ENCODE measurements around the gene KMT2C.
A peak's percentile ranks its signal among the peaks of the same experiment; 100 is the strongest.
"Not testable (repeated sequence)": the region's sequence is repeated elsewhere in the genome, so short reads cannot be mapped to it uniquely, and the experiment has no call there.

Gene KMT2C

DNA sequence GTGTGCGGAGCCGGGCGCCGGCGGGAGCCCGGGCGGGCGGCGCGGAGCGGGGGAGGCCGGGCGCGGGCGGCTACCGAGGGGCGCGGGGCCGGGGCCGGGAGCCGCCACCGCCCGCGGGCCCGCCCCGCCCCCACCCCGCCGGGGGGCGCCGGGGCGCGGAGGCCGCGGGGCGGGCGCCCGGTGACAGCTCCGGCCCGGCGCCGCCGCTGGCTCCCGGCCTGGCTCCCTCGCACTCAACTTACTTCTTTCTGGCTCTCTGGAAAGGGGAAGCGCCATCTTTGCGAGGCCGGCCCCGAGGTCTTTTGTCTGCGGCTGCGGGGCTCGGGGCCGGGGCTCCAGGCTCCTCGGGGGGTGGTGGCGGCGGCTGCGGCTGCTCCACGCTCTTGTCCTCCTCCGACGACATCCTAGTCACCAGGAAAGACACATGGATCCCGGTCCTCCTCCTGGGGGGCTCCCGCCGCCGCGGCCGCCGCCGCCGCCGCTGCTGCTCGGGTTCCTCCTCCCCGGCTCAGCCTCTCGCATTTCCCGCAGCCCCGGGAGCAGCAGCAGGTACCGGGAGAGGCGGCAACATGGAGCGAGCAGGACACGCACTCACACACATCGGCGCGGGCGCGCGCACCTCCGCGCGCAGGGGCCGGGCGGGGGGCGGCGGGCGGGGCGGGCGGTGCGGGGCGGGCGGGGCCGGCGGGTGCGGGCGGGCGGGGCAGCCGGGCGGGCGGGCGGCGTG is at the start of gene KMT2C:
Gene KMT2C (minus strand): TSS at position 620 of the 727 bp plus-strand sequence. CDS start 217 bp downstream, at position 403.
- DNase-seq (ENCODE audit: low spot score) = peak; percentile 54

DNA sequence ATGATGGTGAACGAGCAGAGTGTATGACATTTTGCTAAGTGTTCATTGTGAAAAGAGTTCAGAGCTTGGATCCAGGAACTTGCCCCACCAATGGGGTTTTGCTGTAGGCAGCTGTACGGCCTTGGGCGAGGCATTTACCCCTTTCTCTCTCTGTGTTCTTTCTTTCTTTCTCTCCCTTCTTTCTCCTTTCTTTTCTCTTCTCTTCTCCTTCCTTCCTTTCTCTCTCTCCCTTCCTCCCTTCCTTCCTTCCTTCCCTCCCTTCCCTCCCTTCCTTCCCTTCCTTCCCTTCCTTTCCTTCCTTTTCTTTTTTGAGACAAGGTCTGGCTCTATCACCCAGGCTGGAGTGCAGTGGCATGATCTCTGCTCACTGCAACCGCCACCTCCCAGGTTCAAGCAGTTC is 45.3 kb upstream of the KMT2C start:
- no peak for DNase-seq (ENCODE audit: low spot score)

DNA sequence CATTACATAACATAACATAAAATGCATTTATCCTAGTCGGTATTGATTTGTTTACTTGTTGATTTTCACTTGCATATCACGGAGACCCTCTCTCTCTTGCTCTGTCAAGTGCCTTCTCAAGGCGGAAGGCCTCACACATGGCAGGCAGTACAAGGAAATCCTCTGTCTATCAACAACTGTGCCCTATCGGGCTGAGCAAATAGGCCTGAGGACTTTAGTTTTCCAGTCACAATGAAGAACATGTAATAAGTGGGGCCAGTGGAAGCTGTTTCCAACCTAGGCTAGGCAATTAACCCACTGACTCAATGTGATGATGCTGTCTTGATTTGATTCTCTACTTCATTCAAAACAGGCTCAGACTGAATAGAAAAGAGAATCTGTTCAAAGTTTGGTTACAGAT is 44.9 kb upstream of the KMT2C start:
- DNase-seq (ENCODE audit: low spot score) = no peak

DNA sequence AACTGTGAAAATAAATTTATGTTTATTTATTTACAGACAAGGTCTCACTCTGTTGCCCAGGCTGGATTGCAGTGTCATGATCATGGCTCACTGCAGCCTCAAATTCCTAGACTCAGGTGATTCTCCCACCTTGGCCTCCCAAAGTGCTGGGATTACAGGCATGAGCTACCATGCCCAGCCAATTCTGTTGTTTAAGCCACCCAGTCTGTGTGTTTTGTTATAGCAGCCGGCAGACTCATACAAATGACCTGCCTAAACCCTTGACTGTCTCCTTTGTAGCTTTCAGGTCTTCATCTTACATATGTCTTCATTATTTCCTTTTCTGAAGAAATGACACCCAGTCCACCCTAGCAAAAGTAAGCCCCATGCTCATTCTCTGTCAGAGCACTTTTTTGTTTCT is 43.8 kb upstream of the KMT2C start:
- no peak for DNase-seq (ENCODE audit: low spot score)

DNA sequence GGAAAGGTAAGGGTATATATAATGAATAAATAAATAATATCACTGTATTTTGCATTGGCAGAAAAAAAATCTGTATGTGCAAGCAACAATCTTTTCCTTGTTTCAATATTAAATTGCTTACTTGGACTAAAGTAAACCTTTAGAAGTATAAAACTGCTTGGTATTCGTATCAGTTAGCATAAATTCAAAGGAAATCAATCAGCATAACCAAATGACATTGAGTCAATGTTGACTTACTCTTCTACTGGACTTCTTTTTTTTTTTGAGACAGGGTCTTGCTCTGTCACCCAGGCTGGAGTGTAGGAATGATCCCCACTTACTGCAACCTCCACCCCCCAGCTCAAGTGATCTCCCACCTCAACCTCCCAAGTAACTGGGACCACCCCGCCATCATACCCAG is 42.3 kb upstream of the KMT2C start:
- no peak for DNase-seq (ENCODE audit: low spot score)

DNA sequence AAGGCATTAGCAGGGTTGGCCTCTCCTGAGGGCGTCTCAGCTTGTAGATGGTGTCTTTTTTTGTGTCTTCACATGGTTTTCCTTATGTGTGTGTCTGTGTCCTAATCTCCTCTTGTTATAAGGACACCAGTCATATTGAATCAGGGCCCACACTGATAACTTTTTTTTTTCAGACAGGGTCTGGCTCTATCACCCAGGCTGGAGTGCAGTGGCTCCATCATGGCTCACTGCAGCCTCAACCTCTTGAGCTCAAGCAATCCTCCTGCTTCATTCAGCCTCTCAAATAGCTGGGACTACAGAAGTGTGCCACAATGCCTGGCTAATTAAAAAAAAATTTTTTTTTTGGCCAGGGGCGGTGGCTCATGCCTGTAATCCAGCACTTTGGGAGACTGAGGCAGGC is 41.3 kb upstream of the KMT2C start:
- DNase-seq (ENCODE audit: low spot score) = no peak

DNA sequence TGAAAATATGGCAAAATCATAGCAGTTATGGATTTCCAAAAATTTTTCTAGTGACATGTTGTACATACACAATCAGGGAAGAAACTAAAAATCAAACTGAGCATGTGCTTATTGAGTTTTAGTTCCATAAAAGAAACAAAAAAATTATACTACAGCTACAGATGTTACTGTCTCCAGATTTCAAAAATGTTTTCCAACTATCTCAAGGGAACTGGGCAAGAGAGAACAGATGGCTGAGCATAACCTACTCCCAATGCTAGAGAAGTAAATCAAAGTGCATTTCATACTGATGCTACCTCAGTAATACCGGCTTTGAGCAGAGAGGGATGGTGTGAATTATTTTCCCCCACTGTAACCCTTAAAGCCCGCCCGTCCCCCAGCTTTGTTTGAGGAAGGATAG is 40.7 kb upstream of the KMT2C start:
- peak; percentile 48 for DNase-seq (ENCODE audit: low spot score)

DNA sequence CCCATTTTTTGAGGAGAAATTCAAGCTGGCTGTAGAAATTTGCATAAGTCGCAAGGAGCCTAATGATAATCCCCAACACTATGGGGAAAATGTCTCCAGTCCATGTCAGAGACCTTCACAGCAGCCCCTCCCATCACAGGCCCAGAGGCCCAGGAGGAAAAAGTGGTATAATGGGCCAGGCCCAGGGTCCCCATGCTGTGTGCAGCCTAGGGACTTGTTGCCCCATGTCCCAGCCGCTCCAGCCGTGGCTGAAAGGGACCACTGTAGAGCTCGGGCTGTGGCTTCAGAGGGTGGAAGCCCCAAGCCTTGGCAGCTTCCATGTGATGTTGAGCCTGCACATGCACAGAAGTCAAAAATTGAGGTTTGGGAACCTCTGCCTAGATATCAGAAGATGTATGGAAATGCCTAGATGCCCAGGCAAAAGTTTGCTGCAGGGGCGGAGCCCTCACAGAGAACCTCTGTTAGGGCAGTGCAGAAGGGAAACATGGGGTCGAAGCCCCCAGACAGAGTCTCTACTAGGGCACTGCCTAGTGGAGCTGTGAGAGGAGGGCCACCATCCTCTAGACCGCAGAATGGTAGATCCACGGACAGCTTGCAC is 35.3 kb upstream of the KMT2C start:
- DNase-seq (ENCODE audit: low spot score) = not testable (repeated sequence)

DNA sequence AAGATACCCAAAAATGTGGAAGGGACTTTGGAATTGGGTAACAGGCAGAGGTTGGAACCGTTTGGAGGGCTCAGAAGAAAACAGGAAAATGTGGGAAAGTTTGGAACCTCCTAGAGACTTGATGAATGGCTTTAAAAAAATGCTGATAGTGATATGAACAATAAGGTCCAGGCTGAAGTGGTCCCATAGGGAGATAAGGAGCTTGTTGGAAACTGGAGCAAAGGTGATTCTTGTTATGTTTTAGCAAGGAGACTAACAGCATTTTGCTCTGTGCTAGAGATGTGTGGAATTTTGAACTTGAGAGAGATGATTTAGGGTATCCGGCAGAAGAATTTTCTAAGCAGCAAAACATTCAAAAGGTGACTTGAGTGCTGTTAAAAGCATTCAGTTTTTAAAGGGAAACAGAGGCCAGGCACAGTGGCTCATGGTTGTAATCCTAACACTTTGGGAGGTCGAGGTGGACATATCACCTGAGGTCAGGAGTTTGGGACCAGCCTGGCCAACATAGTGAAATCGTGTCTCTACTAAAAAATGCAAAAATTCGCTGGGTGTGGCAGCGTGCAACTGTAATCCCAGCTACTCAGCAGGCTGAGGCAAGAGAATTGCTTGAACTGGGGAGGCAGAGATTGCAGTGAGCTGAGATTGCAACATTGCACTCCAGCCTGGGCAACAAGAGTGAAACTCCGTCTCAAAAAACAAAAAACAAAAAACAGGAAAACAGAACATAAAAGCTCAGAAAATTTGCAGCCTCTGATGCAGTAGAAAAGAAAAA is 34.6 kb upstream of the KMT2C start:
- DNase-seq (ENCODE audit: low spot score) = not testable (repeated sequence)

DNA sequence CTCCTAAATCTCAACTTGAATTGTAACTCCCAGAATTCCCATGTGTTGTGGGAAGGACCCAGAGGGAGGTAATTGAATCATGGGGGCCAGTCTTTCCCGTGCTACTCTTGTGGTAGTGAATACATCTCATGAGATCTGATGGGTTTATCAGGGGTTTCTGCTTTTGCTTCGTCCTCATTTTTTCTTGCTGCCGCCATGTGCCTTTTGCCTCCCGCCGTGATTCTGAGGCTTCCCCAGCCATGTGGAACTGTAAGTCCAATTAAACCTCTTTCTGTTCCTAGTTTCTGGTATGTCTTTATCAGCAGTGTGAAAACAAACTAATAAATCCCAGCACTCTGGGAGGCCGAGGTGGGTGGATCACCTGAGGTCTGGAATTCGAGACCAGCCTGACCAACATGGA is 33.8 kb upstream of the KMT2C start:
- not testable (repeated sequence) for DNase-seq (ENCODE audit: low spot score)

DNA sequence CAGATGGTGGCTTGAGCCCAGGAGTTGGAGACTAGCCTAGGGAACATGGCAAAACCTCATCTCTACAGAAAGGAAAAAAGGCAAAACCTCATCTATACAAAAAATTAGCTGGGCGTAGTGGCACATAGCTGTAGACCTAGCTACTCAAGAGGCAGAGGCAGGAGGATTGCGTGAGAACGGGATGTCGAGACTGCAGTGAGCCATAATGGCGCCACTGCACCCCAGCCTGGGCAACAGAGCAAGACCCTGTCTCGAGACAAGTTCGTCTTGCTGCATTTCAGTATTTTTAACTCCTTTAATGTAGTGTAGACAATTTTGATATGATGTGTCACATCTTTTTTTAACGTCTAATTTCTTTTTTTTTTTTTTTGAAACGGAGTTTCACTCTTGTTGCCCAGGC is 31.4 kb upstream of the KMT2C start:
- no peak for DNase-seq (ENCODE audit: low spot score)

DNA sequence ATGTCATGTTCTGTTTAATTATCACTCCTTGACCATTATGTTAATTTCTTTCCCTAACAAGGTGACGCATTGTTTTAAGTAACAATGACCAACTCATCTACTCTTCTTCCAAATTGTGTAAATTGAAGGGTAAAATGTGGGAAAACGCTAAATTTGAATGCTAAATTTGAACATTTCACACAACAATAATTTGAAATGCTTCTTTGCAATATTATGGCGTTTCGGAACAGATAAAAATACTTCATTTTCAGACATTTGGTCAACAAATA is 29.2 kb upstream of the KMT2C start:
- DNase-seq (ENCODE audit: low spot score) = no peak

DNA sequence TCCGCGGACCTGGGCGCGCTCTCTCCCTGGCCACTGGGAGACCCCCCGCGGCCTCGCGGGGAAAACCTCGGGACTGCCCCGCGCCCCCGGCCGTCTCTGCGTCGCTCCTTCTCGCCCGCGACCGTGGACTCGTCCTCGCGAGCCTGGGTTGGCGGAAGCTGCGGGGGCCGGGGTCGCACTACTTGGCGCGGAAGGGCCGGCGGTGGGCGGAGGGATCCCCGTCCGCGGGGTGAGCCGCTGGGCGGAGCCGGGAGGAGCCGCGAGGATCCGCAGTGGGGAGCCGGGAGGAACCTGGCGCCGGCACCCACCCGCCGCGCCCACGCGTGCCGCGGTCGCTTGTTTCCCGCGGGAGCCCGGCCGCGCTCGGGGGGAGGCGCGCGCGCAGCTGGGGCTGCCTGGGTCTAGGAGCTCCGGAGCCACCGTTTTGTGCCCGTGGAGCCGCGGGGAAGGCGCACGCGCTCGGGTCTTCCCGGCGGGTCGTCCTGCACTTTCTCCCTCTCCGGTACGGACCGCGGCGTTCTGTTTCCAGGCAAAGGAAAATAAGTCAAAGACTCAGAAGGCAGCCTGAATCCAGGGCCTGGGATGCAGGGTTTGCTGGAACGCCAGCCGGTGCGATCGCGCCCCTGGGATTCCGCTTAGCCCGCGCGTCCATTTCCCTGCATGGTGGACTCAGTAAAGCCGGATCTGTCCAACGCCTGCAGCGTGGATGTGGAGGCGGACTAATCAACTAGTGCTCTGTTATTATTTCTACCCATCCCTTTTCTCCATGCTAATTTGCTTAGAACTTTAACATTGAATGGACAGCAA is 28.7 kb upstream of the KMT2C start:
- DNase-seq (ENCODE audit: low spot score) = peak; percentile 92

DNA sequence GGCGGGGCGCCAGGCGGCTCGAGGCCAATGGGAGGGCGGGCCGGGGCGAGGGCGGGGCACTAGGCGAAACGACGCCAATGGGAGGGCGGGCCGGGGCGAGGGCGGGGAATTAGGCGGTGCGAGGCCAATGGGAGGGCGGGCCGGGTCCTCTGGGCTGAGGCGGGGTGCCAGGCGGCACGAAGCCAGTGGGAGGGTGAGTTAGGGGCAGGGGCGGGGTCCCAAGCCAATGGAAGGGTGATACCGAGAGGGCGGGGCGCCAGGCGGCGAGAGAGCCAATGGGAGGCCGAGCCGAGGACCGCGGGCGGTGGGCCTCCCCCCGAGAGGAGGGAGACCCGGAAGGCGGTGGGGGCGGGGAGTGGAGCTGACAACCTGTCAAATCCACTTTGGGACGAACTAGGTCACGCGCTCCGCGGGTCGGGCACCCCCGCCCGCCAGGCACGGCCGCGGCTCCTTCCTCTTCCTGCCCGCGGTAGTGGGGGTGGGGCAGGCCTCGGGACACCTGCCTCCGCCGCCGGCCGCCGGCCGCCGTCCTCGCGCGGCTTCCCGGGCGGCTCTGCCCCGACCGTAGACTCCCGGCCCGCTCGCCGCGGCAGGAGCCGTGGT is 28.0 kb upstream of the KMT2C start:
- DNase-seq (ENCODE audit: low spot score) = peak; percentile 98

DNA sequence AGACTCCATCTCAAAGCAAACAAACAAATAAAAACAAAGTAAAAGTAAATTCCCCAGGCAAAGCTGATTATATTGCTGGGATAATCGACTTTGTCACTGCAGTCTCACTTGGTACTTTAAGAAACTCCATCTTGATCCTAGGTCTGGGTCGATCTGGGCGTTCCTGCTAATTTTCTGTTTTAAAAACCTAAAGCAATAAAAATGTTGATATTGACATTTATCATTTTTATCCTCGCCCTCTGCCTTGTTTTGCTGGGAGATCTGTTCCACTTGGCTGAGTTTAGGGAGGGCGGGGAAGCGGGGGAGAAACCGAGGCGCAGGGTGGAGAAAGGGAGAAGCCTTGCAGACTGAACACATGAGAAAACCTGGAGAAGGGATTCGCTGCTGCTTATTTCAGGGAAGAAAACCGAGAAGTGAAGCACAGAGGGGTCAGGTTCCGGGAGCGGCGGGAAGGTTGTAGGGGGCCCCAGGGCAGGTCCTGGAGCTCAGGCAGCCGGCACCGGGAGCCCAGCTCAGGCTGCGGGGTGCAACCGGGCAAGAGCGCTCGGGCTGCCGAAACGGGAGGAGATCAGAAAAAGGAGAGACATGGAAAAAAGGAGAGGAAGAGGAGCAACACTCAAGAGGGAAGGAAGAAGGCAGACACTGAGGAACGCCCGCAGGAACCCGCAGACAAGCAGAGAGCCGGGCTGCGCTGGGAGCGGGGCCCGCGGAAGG is 27.3 kb upstream of the KMT2C start:
- DNase-seq (ENCODE audit: low spot score) = no peak

DNA sequence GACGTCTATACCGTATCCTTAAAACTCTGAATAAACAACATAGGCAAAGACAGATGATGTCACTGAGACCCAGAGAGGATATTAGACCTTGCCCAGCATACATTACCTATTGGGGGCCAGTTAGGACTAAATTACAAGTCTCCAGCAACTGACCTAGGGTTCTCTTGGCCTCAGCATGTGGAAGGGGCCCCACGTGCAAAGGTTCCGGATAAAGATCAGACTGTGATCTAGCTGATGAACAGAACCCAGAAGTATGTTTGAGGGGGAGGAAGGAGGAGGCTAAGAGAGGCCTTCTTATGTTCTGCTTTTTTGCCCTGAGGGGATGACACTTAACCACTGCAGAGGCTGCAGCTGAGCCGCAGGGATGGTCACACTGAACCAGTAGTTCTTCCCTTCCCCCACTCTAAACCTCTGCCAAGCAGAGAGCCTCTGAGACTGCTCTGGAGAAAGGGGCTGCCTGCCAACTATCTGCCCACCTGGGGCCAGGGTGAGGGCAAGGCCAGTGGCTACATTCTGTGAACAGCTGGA is 24.0 kb upstream of the KMT2C start:
- DNase-seq (ENCODE audit: low spot score) = no peak

DNA sequence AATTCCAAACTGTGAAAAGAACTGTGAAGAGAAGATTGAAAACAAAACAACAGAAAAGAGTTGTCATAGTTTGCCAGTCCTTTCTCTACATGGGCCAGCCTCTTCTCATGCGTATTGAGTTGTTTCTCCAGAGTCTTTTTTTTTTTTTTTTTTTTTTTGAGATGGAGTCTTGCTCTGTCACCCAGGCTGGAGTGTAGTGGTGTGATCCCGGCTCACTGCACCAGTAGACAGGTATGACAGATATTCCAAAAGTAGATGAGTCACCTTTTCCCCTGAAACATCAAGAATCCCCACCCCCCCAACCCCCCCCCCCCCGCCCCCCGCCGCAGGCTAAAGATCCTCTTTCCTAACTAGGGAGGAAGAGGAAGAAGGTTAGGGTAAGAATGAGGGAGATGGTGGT is 15.6 kb upstream of the KMT2C start:
- DNase-seq (ENCODE audit: low spot score) = no peak

DNA sequence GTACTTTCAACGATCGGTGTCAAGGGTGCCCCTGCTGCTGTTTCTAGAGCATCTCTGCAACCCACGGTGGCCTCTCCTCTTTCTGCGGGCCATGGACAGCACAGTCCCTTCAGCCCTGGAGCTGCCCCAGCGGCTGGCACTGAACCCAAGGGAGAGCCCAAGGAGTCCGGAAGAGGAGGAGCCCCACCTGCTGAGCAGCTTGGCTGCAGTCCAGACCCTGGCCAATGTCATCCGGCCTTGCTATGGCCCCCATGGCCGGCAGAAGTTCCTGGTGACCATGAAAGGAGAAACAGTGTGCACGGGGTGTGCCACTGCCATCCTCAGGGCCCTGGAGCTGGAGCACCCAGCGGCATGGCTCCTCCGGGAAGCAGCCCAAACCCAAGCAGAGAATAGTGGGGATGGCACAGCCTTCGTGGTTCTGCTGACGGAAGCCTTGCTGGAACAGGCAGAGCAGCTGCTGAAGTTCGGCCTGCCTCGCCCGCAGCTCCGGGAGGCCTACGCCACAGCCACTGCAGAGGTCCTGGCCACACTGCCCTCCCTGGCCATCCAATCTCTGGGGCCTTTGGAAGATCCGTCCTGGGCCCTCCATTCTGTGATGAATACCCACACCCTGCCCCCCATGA is 9.7 kb upstream of the KMT2C start:
- not testable (repeated sequence) for DNase-seq (ENCODE audit: low spot score)

DNA sequence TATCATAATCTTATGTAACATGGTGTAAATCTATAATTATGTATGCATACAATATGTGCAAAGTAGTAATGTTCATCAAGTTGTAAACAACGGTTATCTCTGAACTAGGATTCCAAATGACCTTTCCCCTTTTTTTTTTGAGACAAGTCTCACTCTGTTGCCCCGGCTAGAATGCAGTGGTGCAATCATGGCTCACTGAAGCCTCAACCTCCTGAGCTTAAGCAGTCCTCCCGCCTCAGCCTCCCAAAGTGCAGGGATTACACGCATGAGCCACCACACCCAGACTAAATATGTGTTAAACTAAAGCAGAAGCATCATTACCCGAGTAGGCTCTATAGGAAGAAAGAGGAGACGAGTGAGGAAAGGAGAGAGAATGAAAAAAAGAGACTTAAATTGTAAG is 7.8 kb upstream of the KMT2C start:
- DNase-seq (ENCODE audit: low spot score) = no peak

DNA sequence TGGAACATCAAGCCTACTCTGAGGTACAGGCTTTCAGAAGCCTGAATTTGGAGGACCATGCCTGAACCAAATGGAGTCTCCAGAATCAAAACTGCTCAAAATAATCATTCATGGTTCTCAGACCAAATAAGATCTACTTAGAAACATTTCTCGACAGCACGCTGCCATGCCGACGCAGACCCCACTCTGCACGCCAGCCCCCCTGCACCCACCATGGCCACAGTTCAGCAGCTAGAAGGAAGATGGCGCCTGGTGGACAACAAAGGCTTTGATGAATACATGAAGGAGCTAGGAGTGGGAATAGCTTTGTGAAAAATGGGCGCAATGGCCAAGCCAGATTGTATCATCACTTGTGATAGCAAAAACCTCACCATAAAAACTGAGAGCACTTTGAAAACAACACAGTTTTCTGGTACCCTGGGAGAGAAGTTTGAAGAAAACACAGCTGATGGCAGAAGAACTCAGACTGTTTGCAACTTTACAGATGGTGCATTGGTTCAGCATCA is 6.6 kb upstream of the KMT2C start:
- no peak for DNase-seq (ENCODE audit: low spot score)

DNA sequence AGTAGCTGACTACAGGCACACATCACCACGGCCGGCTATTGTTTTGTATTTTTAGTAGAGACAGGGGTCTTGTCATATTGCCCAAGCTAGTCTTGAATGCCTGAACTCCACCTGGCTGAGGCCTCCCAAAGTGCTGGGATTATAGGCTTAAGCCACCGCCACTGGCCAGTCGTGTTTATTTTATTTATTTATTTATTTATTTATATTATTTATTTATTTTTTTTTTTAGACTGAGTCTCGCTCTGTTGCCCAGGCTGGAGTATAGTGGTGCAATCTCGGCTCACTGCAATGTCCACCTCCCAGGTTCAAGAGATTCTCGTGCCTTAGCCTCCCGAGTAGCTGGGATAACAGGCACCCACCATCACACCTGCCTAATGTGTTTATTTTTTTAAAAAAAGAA is 6.0 kb upstream of the KMT2C start:
- DNase-seq (ENCODE audit: low spot score) = not testable (repeated sequence)
